Ishikawa (cell line): ENCODE results near the gene MRPL21.

Experiments used
- CEBPB ChIP-seq: IDR thresholded peaks from 2 replicates; pipeline ENCODE4 v1.6.1; 2012
- CREB1 ChIP-seq: IDR thresholded peaks from 2 replicates; pipeline ENCODE4 v1.6.1; 2012; ENCODE audit warnings: low read depth
- EGR1 ChIP-seq: IDR thresholded peaks from 2 replicates; pipeline ENCODE4 v1.6.1; 2012
- EP300 ChIP-seq: IDR thresholded peaks from 2 replicates; pipeline ENCODE4 v1.6.1; 2012; ENCODE audit warnings: borderline replicate concordance
- FOXM1 ChIP-seq: IDR thresholded peaks from 2 replicates; pipeline ENCODE4 v1.6.1; 2012; ENCODE audit warnings: low read depth, borderline replicate concordance
- MAX ChIP-seq: IDR thresholded peaks from 2 replicates; pipeline ENCODE4 v1.6.1; 2012
- NFIC ChIP-seq: IDR thresholded peaks from 2 replicates; pipeline ENCODE4 v1.6.1; 2012
- RAD21 ChIP-seq: IDR thresholded peaks from 2 replicates; pipeline ENCODE4 v1.6.1; 2012; ENCODE audit warnings: low read depth
- REST ChIP-seq: IDR thresholded peaks from 2 replicates; pipeline ENCODE4 v1.6.1; 2012; ENCODE audit warnings: low read depth, mild to moderate bottlenecking
- TAF1 ChIP-seq: IDR thresholded peaks from 2 replicates; pipeline ENCODE4 v1.6.1; 2012; ENCODE audit warnings: low read depth, mild to moderate bottlenecking
- USF1 ChIP-seq: IDR thresholded peaks from 2 replicates; pipeline ENCODE4 v1.6.1; 2012
- YY1 ChIP-seq: IDR thresholded peaks from 2 replicates; pipeline ENCODE4 v1.6.1; 2012; ENCODE audit warnings: low read depth
- ZBTB7A ChIP-seq: IDR thresholded peaks from 2 replicates; pipeline ENCODE4 v1.6.1; 2012; ENCODE audit warnings: low read depth

- TF ChIP-seq TAF1, result no peak
- TF ChIP-seq ZBTB7A, result no peak
- no peak for TF ChIP-seq MAX
- TF ChIP-seq EP300, result no peak
- TF ChIP-seq FOXM1, result no peak
- TF ChIP-seq EGR1, result no peak
- TF ChIP-seq RAD21, result no peak
- TF ChIP-seq REST, result no peak
- no peak for TF ChIP-seq CEBPB
- TF ChIP-seq YY1, result no peak
- no peak for TF ChIP-seq USF1
- TF ChIP-seq CREB1, result no peak
- TF ChIP-seq NFIC, result no peak
These were observed 43.5 kb upstream of the MRPL21 start for GRCh38 chr11:68947151-68947550.
